Epithelial cell of alveolus of lung (primary cell): ENCODE results near the gene DET1. TPM values are rescaled to one million over a fixed set of nuclear protein-coding genes. Genes with fewer than 3 reads are reported as not detected.

ENCODE experiments used
- total RNA-seq: library from RNA; depleted of rRNA; stranded (reverse); fragments of >200 nt; gene quantifications from 2 replicates; pipeline ENCODE4 v1.2.1, GENCODE V29; 2015

DET1 gene
- total RNA-seq = 5.3 and 10.7 TPM in 2 replicates

GRCh38 chr15:88546248-88547129 lies at the start of gene DET1:
TSS of gene DET1 (minus strand) at chr15:88546681. CDS start at chr15:88531705, 14,976 bp downstream.

GRCh38 chr15:88467073-88467934 lies 79.2 kb downstream of the DET1 start, which contains the start of the genes MRPL46 and MRPS11:
TSS of gene MRPL46 (minus strand) at chr15:88467388. CDS start at chr15:88467377, 11 bp downstream.
TSS of gene MRPS11 (plus strand) at chr15:88467708. CDS start at chr15:88467718, 10 bp downstream.

Other genes starting within 250 kb of the DET1 start
- 18.6 and 24.7 TPM in 2 replicates for gene MRPL46, start 79.3 kb downstream of the DET1 start, total RNA-seq
- gene MRPS11, start 79.0 kb downstream of the DET1 start, total RNA-seq = 36.7 and 42.2 TPM in 2 replicates
- 21.5 and 48.0 TPM in 2 replicates for gene AEN, start 74.7 kb upstream of the DET1 start, total RNA-seq
- gene ISG20, start 92.3 kb upstream of the DET1 start, total RNA-seq = 3.9 and 7.4 TPM in 2 replicates